ENCODE results near the gene TPCN1. TPM values are rescaled to one million over a fixed set of nuclear protein-coding genes. Genes with fewer than 3 reads are reported as not detected.

TPCN1 gene
- polyA plus RNA-seq (ENCODE audit: insufficient read length), result 41.6 TPM
- long read RNA-seq, donor 1, result 0 reads
- long read RNA-seq, donor 2, result 0 reads
- long read RNA-seq, donor 3, full-length matches to known transcripts, result 3 of 3 reads
- long read RNA-seq, donor 3, partial matches to known transcripts, result 0 of 3 reads
- long read RNA-seq, donor 3, other reads (novel, unspliced or antisense), result 0 of 3 reads
- long read RNA-seq, donor 4, result 0 reads
- long read RNA-seq, donor 5, result 0 reads
- long read RNA-seq, donor 6, result 0 reads
- long read RNA-seq, donor 7, result 0 reads
- long read RNA-seq, donor 8, result 0 reads

GRCh38 chr12:113221181-113221996 lies at the start of gene TPCN1:
TSS of gene TPCN1 (plus strand) at chr12:113221464. CDS start at chr12:113226853, 5,389 bp downstream.
- DNase-seq, result peak; percentile 100

DNA sequence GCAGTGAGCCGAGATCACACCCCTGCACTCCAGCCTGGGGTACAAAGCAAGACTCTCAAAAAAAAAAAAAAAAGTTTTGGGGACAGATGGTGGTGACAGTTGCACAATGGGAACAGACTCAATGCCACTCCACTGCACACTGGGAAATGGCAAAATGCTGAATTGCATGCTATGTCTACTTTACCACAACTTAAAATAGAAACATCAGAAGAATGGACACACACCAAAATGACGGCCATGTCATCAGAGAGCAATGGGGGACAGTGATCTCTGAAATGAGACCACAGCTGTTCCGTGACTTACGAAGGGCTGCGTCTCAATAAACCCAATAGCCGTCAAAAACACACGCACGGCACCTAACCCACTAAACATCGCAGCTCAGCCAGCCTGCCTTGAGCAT lies 49.7 kb upstream of the TPCN1 start:
- DNase-seq, result no peak

DNA sequence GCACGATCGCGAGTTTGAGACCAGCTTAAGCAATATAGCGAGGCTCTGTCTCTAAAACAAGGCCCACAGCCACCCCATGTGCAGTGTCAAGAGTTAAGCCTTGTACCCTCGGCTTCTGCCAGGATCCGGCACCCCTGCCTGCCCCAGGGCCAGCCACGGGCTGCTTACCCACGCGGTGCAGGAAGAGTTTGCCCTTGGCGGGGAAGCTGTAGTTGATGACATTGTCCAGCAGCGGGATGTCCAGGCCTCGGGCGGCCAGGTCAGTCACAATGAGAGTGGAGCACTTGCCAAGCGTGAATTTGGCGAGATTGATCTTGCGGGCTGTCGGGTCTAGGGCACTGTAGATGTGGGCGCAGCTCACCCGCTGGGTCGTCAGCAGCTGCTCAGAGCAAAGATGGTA lies 49.1 kb upstream of the TPCN1 start:
- DNase-seq, result no peak

DNA sequence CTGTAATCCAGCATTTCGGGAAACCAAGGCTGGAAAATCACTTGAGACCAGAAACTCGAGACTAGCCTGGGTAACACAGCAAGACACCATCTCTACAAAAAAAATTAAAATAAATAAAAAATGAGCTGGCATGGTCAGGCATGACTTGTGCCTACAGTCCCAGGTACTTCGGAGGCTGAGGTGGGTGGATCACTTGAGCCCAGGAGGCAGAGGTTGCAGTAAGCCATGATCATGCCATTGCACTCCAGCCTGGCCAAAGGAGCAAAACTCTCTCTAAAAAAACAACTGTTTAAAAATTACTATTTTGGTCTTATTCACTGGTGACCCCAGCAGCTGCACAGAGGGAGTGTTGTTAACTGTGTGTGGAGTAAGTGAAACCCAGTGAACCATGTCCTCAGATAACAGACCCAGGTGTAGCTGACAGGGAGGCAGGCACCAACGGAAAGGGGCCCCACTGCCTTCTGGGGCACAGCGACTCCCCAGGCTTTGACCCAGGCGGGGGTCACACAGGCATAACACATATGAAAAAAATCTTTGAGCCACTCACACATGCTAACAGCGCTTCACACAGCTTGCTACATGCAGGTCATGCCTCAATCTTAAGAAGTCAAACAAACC lies 48.1 kb upstream of the TPCN1 start:
- DNase-seq, result no peak

DNA sequence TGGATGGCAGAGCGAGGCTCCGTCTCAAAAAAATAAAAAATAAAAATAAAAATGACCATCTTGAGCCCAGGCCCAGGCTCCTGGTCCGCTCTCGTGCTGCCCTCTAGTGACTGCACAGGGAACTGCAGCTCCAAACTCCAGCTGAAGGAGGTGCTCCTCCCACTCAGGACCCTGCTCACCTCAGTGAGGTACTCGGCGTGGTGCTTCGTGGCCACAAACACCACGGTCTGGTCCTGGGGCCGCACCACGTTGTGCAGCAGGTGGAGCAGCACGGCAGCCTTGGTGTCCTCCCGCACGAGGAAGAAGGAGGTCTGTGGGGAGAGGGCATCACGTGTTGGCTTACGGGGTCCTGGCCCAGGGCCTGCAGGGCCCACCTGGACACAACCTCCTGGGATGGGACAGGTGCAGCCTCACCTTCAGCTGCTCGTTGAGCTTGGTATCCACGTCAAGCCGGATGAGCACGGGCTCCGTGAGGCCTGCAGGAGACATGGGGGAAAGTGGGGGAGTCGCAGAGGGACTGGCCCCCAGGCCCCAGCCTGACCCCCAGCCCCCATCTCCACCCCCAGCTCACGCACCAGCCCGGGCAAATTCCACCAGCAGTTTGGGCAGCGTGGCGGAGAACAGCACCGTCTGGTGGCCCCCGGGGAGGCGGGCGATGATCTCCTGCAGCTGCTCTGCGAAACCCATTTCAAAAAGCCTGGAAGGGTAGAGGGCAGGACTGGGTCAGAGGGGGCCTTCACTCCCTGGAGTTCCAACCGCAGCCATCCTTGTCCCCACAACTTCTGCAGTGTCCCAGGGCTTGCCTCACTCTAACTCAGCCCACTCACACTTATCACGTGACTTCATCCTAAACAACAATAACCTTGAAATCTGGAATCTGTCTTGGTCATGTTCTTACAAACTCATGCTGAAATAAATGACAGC lies 46.5 kb upstream of the TPCN1 start:
- DNase-seq, result peak; percentile 57

GRCh38 chr12:113179023-113179422 lies 42.2 kb upstream of the TPCN1 start:
- DNase-seq, result no peak

DNA sequence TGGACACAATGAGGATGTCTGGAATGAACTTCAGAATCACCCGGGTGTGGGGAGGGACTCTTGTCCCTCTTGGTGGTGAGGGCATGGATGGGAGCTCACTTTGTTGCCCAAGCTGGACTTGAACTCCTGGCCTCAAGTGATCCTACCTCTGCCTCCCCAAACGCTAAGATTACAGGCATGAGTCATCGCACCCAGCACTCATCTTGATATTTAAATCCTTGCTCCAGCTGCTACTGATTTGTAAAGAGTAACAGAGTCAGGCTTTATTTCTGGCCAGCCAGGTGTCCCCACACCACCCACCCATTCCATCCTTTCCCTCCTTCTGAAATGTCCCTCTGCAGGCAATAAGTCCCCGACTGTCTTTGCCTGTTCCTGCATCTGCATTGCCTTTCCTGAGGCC lies 40.9 kb upstream of the TPCN1 start:
- DNase-seq, result no peak

GRCh38 chr12:113181975-113182374 lies 39.3 kb upstream of the TPCN1 start:
- DNase-seq, result no peak

DNA sequence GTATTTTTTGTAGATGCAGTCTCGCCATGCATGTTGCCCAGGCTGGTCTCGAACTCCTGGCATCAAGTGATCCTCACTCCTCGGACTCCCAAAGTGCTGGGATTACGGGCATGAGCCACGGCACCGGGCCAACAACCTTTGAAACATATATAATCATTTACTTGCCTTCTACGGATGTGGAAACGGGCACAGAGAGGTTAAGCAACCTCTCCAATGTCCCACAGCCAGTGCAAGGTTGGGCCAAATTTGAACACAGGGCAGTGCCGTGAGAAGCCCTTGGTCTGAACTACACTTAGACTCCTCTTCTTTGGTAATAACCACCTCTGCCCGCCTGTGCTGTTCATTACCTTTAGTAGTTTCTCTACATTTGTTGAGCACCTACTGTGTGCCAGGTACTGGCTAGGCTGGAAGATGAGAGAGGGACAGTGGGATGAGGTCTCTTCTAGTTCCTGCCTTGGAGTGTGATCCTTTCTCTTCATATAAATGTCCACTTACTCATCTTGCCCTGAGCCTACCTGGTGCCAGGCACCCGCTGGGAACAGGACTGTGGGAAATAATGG lies 38.2 kb upstream of the TPCN1 start:
- no peak for DNase-seq

DNA sequence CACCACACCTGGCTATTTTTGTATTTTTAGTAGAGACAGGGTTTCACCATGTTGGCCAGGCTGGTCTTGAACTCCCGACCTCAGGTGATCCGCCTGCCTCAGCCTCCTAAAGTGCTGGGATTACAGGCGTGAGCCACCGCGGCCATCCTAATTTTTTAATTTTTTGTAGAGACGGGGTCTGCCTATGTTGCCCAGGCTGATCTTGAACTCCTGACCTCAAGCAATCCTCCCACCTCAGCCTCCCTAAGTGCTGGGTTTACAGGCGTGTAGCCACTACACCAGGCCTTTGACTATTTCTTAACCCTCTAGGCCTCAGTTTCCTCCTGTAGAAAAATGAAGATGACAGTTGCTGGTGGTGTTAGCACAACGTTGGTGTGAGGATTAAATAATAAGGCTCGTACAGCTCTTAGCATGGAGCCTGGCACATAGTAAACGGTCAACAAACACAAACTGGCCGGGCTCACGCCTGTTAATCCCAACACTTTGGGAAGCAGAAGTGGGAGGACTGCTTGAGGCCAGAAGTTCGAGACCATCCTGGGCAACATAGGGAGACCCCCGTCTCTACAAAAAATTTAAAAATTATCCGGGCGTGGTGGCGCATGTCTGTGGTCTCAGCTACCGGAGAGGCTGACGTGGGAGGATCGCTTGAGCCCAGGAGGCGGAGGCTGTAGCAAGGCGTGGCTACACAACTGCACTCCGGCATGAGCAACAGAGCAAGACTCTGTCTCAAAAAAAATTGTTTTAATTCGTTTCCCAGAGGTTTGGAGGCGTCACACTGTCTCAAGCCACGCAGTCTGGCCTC lies 37.0 kb upstream of the TPCN1 start:
- no peak for DNase-seq

GRCh38 chr12:113184900-113185179 lies 36.4 kb upstream of the TPCN1 start:
- DNase-seq, result peak; percentile 87

DNA sequence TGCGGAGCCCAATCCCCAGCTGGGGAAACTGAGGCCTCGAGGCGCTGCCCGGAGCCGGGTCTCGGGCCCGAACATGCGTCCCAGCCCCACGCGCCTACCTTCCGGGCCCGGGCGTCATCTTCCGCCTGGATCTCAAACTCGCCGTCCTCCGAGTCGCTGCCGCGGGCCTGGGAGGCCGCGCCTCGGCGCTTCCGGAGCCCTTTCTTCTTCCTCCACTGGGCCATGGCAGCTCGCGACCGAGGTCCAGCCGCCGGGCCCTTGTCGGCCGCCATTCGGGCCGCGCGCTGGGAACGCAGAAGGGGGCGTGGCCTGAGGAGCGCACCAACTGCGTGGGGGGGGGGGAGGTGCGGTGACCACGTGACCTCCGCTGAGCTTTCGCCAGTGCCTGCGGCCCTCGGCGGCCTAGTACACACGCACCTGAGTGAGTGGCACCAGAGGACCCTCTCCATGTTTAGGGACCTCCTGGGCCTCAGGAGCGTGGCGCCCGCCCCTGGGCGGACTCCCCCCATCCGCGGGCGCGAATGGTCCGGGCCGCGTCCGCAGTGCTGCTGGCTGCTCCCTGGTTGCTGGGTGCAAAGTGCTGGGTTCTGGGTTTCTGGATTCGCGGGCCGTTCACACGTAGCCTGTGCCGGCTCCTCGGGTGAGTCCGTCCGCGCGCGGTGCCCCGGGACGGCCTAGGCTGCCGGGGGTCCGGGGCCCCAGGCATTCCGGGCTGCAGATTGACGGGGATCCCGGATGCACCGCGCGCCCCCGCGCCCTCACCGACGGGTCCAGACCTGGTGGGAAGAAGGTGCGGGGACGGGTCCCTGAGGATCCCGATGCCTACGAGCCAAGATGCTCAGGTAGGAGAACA lies 35.9 kb upstream of the TPCN1 start, which contains the start of the genes DDX54 and RITA1:
Gene DDX54, minus strand, starts transcription at position 299 of the 853 bp plus-strand sequence. Its CDS starts 27 bp downstream, at position 272.
Gene RITA1, plus strand, starts transcription at position 542 of the 853 bp plus-strand sequence. CDS start 1,026 bp downstream, outside the sequence.
- DNase-seq, result peak; percentile 73

- no peak for DNase-seq
These were observed 35.3 kb upstream of the TPCN1 start for GRCh38 chr12:113186033-113186365.

GRCh38 chr12:113186666-113187325 lies 34.5 kb upstream of the TPCN1 start:
- no peak for DNase-seq

- DNase-seq, result no peak
These were observed 31.9 kb upstream of the TPCN1 start for GRCh38 chr12:113189361-113189760.

DNA sequence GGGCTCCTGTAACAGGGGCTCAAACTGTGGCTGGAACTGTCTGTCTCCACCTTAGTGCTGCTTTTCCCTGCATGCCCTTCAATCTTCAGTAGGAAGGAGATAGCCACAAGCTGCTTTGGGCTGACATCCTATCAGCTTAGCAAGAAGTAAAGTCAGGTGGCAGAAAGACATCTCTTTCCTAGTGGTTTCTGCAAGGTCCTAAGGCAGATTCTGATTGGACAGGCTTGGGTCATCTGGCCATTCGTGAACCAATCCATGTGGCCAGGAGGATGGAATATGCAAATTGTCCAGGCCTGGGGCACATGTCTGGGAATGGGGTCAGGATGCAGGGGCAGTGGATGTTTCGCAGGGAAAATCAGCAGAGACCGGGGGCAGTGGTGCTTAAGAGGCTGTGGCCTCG lies 30.5 kb upstream of the TPCN1 start:
- no peak for DNase-seq

- no peak for DNase-seq
These were observed 30.0 kb upstream of the TPCN1 start for GRCh38 chr12:113191227-113191626.

DNA sequence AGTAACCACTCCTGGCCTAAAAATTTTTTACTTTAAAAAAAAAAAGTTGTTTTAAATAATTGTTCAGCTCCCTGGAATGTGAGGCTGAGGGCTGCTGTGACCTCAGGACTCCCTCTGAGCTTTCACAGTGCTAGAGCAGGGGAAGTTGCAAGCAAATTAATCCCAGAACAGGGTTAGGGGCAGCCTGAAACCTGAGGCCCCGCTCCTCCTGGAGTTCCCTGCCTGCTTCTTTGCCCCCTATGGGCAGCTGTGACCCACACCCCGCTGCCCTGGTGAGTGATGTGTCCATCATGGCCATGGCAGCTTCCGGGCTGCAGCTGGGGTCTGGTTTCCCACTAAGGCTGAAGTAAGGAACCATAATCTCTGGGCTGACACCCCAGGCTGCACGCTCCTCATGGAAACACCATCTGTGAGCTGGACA lies 26.3 kb upstream of the TPCN1 start:
- no peak for DNase-seq

- no peak for DNase-seq
These were observed 25.7 kb upstream of the TPCN1 start for GRCh38 chr12:113195598-113195997.

Data from left kidney (tissue), 8 donors.